IPS-18a (cell line): ENCODE results near the gene TFF3.

Experiments used
- H3K27ac ChIP-seq: one replicate; pipeline ENCODE4 v1.5.1; 2013; ENCODE audit warnings: low read length
- H3K27me3 ChIP-seq: one replicate; pipeline ENCODE4 v1.6.1; 2013; ENCODE audit warnings: mild to moderate bottlenecking, low read length; ENCODE audit not compliant: control insufficient read depth, insufficient read depth
- H3K36me3 ChIP-seq: one replicate; pipeline ENCODE4 v1.6.1; 2013; ENCODE audit warnings: low read depth, low read length; ENCODE audit not compliant: control insufficient read depth
- H3K4me1 ChIP-seq: one replicate; pipeline ENCODE4 v1.6.1; 2013; ENCODE audit warnings: low read depth, low read length; ENCODE audit not compliant: control insufficient read depth
- H3K4me3 ChIP-seq: one replicate; pipeline ENCODE4 v1.5.1; 2013; ENCODE audit warnings: low read length
- H3K9ac ChIP-seq: one replicate; pipeline ENCODE4 v1.6.1; 2013; ENCODE audit warnings: mild to moderate bottlenecking, low read length, moderate library complexity
- H3K9me3 ChIP-seq: one replicate; pipeline ENCODE4 v1.6.1; 2013; ENCODE audit warnings: low read depth, low read length; ENCODE audit not compliant: control insufficient read depth

TFF3 gene

GRCh38 chr21:42279888-42280287 lies 35.3 kb downstream of the TFF3 start:
- Histone ChIP-seq H3K27ac (no peak overlapping the region), H3K4me1 (no peaks in the 10 kb centered on the region), H3K9ac (no peak overlapping the region), H3K9me3 (no peaks in the 10 kb centered on the region), H3K36me3 (no peaks in the 10 kb centered on the region), H3K27me3 (no peaks in the 10 kb centered on the region), H3K4me3 (no peak overlapping the region)

GRCh38 chr21:42279341-42279871 lies 35.8 kb downstream of the TFF3 start:
- no peak overlapping the region for H3K4me3 ChIP-seq
- H3K27me3 ChIP-seq = no peaks in the 10 kb centered on the region
- H3K27ac ChIP-seq = no peak overlapping the region
- H3K36me3 ChIP-seq = no peaks in the 10 kb centered on the region
- H3K9ac ChIP-seq = no peak overlapping the region
- H3K9me3 ChIP-seq = no peaks in the 10 kb centered on the region
- H3K4me1 ChIP-seq = no peaks in the 10 kb centered on the region

GRCh38 chr21:42278451-42279149 lies 36.6 kb downstream of the TFF3 start:
- Histone ChIP-seq H3K9ac (no peak overlapping the region), H3K9me3 (no peaks in the 10 kb centered on the region), H3K36me3 (no peaks in the 10 kb centered on the region), H3K27me3 (no peaks in the 10 kb centered on the region), H3K4me1 (no peaks in the 10 kb centered on the region), H3K4me3 (no peak overlapping the region), H3K27ac (no peak overlapping the region)

GRCh38 chr21:42277593-42277992 lies 37.6 kb downstream of the TFF3 start:
- Histone ChIP-seq H3K4me1 (no peaks in the 10 kb centered on the region), H3K4me3 (no peak overlapping the region), H3K27ac (no peak overlapping the region), H3K9ac (no peak overlapping the region), H3K36me3 (no peaks in the 10 kb centered on the region), H3K27me3 (no peaks in the 10 kb centered on the region), H3K9me3 (no peaks in the 10 kb centered on the region)

- Histone ChIP-seq H3K9ac (no peak overlapping the region), H3K27me3 (no peaks in the 10 kb centered on the region), H3K4me1 (no peaks in the 10 kb centered on the region), H3K4me3 (no peak overlapping the region), H3K9me3 (no peaks in the 10 kb centered on the region), H3K36me3 (no peaks in the 10 kb centered on the region), H3K27ac (no peak overlapping the region)
Measured at GRCh38 chr21:42276526-42277154, 38.6 kb downstream of the TFF3 start.

GRCh38 chr21:42276076-42276475 lies 39.1 kb downstream of the TFF3 start:
- Histone ChIP-seq H3K36me3 (no peaks in the 10 kb centered on the region), H3K9me3 (no peaks in the 10 kb centered on the region), H3K27ac (no peak overlapping the region), H3K4me3 (no peak overlapping the region), H3K9ac (no peak overlapping the region), H3K4me1 (no peaks in the 10 kb centered on the region), H3K27me3 (no peaks in the 10 kb centered on the region)

GRCh38 chr21:42272984-42273600 lies 42.1 kb downstream of the TFF3 start:
- Histone ChIP-seq H3K9me3 (no peaks in the 10 kb centered on the region), H3K9ac (no peak overlapping the region), H3K36me3 (no peaks in the 10 kb centered on the region), H3K4me1 (no peaks in the 10 kb centered on the region), H3K27ac (no peak overlapping the region), H3K4me3 (no peak overlapping the region), H3K27me3 (no peaks in the 10 kb centered on the region)

GRCh38 chr21:42272109-42272962 lies 42.9 kb downstream of the TFF3 start:
- no peaks in the 10 kb centered on the region for H3K4me1 ChIP-seq
- H3K4me3 ChIP-seq = no peak overlapping the region
- no peaks in the 10 kb centered on the region for H3K36me3 ChIP-seq
- no peak overlapping the region for H3K27ac ChIP-seq
- no peak overlapping the region for H3K9ac ChIP-seq
- H3K27me3 ChIP-seq = no peaks in the 10 kb centered on the region
- H3K9me3 ChIP-seq = no peaks in the 10 kb centered on the region

- H3K27ac ChIP-seq = no peak overlapping the region
- no peaks in the 10 kb centered on the region for H3K36me3 ChIP-seq
- H3K9me3 ChIP-seq = no peaks in the 10 kb centered on the region
- no peak overlapping the region for H3K9ac ChIP-seq
- no peaks in the 10 kb centered on the region for H3K27me3 ChIP-seq
- no peaks in the 10 kb centered on the region for H3K4me1 ChIP-seq
- H3K4me3 ChIP-seq = no peak overlapping the region
Measured at GRCh38 chr21:42271065-42271464, 44.1 kb downstream of the TFF3 start.

GRCh38 chr21:42269386-42269785 lies 45.8 kb downstream of the TFF3 start:
- Histone ChIP-seq H3K4me3 (no peak overlapping the region), H3K9ac (no peak overlapping the region)

GRCh38 chr21:42266971-42267556 lies 48.1 kb downstream of the TFF3 start:
- Histone ChIP-seq H3K4me3 (no peak overlapping the region), H3K27me3 (no peaks in the 10 kb centered on the region), H3K9ac (no peak overlapping the region), H3K4me1 (no peaks in the 10 kb centered on the region), H3K36me3 (no peaks in the 10 kb centered on the region), H3K9me3 (no peaks in the 10 kb centered on the region), H3K27ac (no peak overlapping the region)

More at GRCh38 chr21:42269386-42269785, 45.8 kb downstream of the TFF3 start:
- Histone ChIP-seq H3K9me3 (no peaks in the 10 kb centered on the region), H3K27me3 (no peaks in the 10 kb centered on the region), H3K4me1 (no peaks in the 10 kb centered on the region), H3K36me3 (no peaks in the 10 kb centered on the region), H3K27ac (no peak overlapping the region)
